H1 (cell line): ENCODE data around the gene PPP1CA. TPM values are rescaled to one million over a fixed set of nuclear protein-coding genes. Genes with fewer than 3 reads are reported as not detected.

Source experiments
- ATF2 ChIP-seq: IDR thresholded peaks from 2 replicates; pipeline ENCODE4 v1.6.1; 2012; ENCODE audit warnings: low read length, inconsistent platforms
- GABPA ChIP-seq: IDR thresholded peaks from 2 replicates; pipeline ENCODE4 v1.6.1; 2011; ENCODE audit warnings: mild to moderate bottlenecking, low read length, moderate library complexity, borderline replicate concordance; ENCODE audit not compliant: insufficient read depth
- polyA plus RNA-seq, 7 experiments: library from polyadenylated mRNA; depleted of rRNA in 3 of 7; stranded (reverse) in 5 of 7; unstranded in 2 of 7; fragments of >200 nt in 5 of 7; fragments of 200-250 nt in 2 of 7; gene quantifications; 1 replicate in 5 of 7; 2 replicates in 1 of 7; 4 replicates in 1 of 7; pipeline versions ENCODE4 v1.2.1 to v1.2.3, GENCODE V29; 2011 to 2013; ENCODE audit warnings: missing spikeins in 2 of 7, mixed read lengths in 2 of 7
- total RNA-seq: library from RNA; stranded (reverse); fragmentation: NEBNext Ultra II Directional; extraction: Animal tissue kit (Norgen Biotek cat#: 25700); gene quantifications from 2 replicates; pipeline ENCODE4 v1.2.1, GENCODE V29; 2021

PPP1CA gene
- total and polyA plus RNA-seq, 2 of the 8 experiments (the other 6 are each of a cell fraction or from before 2014, with no cell fraction given): 198 to 359 TPM

DNA sequence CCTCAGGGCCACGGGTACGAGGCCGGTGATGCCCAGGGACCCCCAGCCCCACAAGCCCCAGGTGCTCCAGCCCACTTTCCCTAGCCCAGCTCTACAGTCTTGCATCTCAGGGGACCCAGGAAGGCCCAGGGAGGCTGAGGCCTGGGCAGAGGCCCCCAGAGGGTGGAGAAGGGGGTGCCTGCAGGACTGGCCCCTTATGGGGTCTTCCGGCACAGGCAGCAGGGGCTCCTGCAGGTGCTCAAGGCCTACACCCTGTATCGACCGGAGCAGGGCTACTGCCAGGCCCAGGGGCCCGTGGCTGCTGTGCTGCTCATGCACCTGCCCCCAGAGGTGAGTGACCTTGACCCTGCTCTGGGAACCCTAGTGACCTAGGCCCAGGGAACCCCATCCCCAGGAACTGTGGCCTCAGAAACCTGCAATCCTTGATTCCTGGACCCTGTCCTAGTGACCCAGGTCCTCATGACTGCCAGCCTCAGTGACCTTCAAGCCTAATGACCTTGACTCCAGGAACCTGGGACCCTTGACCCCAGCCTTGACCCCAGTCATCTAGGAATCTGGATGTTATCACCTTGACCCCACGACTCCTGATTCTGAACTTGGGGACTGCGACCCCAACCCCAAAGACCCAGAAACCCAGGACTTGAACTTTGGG, 4.2 kb upstream of the PPP1CA start (continued):
- TF ChIP-seq GABPA (no peak), ATF2 (no peak)
- TF ChIP-seq, all 59 proteins: peak for 0
